ENCODE results near the gene HCAR3. TPM values are rescaled to one million over a fixed set of nuclear protein-coding genes. Genes with fewer than 3 reads are reported as not detected.
"Not testable (repeated sequence)": the region's sequence is repeated elsewhere in the genome, so short reads cannot be mapped to it uniquely, and the experiment has no call there.

Gene HCAR3
- total RNA-seq, 1 experiment from 2014 or later: 0.22 TPM

DNA sequence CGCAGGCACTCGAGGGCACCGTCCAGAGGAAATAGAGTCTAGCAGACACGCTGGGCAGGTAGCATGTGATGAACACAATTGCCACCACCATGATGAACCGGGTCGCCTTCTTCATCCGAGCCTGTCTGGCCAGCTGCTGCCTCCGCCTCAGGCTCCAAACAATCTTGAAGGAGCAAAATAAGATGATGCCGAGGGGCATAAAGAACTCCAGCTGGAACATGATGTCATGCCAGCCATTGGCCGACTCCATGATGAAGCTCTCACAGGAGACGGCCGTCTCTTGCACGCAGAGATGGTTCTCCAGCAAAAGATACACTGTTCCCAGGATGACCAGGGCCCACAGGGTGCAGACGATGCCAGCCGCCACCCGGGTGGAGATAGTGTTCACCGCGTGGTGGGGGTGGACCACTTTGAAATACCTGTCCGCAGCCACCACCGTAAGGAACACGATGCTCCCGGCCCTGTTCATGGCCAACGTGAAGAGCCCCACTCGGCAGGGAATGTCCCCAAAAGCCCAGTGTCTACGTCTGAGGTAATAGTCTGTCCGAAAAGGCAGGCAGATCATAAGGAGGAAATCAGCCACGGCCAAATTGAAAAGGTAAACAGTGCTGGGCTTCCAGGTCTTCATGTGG, 13.1 kb upstream of the HCAR3 start:
- no peaks in the 10 kb centered on the region for H3K27me3 ChIP-seq (ENCODE audit: low read length)
- no peaks in the 10 kb centered on the region for H3K9me3 ChIP-seq (ENCODE audit: low read length)
- H2AFZ ChIP-seq (ENCODE audit: low read length): no peak overlapping the region
- no peak for DNase-seq
- H3K4me3 ChIP-seq (ENCODE audit: low read length): no peak overlapping the region
- no peak overlapping the region for H3K27ac ChIP-seq (ENCODE audit: low read length)
- H4K20me1 ChIP-seq (ENCODE audit: insufficient read depth, low read depth, low read length): no peaks in the 10 kb centered on the region
- no peak overlapping the region for H3K9ac ChIP-seq (ENCODE audit: low read length)
- H3K79me2 ChIP-seq (ENCODE audit: low read length): no peaks in the 10 kb centered on the region
- H3K4me1 ChIP-seq (ENCODE audit: low read length): peaks cover 27% of the 10 kb centered on the region
- H3K9me2 ChIP-seq (replicated peaks; ENCODE audit: insufficient read depth, low read length): no peaks in the 10 kb centered on the region
- H3K4me2 ChIP-seq (ENCODE audit: low read depth, low read length, poor library complexity, severe bottlenecking): no peak overlapping the region
- no peaks in the 10 kb centered on the region for H3K36me3 ChIP-seq (ENCODE audit: insufficient read depth, low read length)

DNA sequence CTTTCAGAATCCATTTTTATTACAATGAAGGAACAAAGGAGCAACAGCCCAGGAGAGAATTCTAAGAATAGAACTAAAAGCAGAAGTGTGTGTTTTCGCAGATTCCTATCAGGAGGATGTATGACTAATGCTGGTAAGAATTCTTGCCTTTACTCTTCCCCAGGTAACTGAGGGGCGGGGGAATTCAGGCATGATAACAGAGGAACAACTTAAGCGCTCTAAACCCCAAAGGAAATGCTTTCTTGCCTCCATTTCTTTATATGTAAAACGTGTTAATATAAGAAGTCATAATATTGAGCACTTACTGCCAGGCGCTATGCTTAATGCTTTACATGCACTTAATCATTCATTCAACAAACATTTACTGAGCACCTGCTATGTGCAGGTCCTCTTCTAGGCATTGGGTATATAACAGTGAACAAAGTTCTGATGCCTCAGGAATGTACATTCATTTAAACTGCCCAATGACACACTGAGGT, 9.5 kb upstream of the HCAR3 start:
- Histone ChIP-seq H3K4me2 (ENCODE audit: low read depth, low read length, poor library complexity, severe bottlenecking) (peak overlapping the region; percentile 69), H3K4me3 (ENCODE audit: low read length) (peak overlapping the region; percentile 47), H3K27ac (ENCODE audit: low read length) (no peak overlapping the region), H2AFZ (ENCODE audit: low read length) (no peak overlapping the region), H4K20me1 (ENCODE audit: insufficient read depth, low read depth, low read length) (no peaks in the 10 kb centered on the region), H3K9me2 (replicated peaks; ENCODE audit: insufficient read depth, low read length) (no peaks in the 10 kb centered on the region), H3K27me3 (ENCODE audit: low read length) (no peaks in the 10 kb centered on the region), H3K36me3 (ENCODE audit: insufficient read depth, low read length) (no peaks in the 10 kb centered on the region), H3K4me1 (ENCODE audit: low read length) (peaks cover 47% of the 10 kb centered on the region), H3K9me3 (ENCODE audit: low read length) (no peaks in the 10 kb centered on the region), H3K79me2 (ENCODE audit: low read length) (no peaks in the 10 kb centered on the region), H3K9ac (ENCODE audit: low read length) (no peak overlapping the region)
- DNase-seq: peak; percentile 61

DNA sequence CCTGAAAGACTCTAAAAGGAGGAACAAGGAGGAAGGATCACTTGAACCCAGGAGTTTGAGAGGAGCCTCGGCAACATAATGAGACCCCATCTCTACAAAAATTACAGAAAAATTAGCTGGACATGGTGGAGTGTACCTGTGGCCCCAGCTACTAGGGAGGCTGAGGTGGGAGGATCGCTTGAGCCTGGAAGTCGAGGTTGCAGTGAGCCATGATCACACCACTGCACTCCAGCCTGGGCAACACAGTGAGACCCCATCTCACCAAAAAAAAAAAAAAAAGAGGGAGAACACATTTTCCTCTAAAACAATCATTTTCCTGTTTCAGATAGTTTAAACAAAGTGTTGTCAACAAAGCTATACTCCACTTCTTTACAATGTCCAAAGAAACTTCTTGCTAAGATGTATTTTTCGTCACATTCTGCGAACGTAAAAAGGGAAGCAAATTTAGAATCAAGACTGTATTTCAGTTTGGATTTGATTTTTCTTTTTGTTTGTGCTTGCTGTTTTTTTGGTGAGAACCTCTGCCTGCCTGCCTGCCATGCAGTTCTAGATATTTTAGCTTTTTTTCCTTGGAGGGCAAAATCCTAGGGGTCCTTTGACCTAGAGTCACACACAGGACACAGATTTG, 9.0 kb upstream of the HCAR3 start:
- Histone ChIP-seq H3K9me3 (ENCODE audit: low read length) (no peaks in the 10 kb centered on the region), H3K4me2 (ENCODE audit: low read depth, low read length, poor library complexity, severe bottlenecking) (peak overlapping the region; percentile 69), H3K9me2 (replicated peaks; ENCODE audit: insufficient read depth, low read length) (no peaks in the 10 kb centered on the region), H3K27ac (ENCODE audit: low read length) (0 out of 2 replicates have a peak overlapping the region, but pooled peaks have one; percentile 36), H3K36me3 (ENCODE audit: insufficient read depth, low read length) (no peaks in the 10 kb centered on the region), H3K4me1 (ENCODE audit: low read length) (peaks cover 50% of the 10 kb centered on the region), H3K79me2 (ENCODE audit: low read length) (no peaks in the 10 kb centered on the region), H4K20me1 (ENCODE audit: insufficient read depth, low read depth, low read length) (no peaks in the 10 kb centered on the region), H3K27me3 (ENCODE audit: low read length) (no peaks in the 10 kb centered on the region), H3K9ac (ENCODE audit: low read length) (no peak overlapping the region), H3K4me3 (ENCODE audit: low read length) (peak overlapping the region; percentile 47), H2AFZ (ENCODE audit: low read length) (no peak overlapping the region)
- DNase-seq: peak; percentile 51

DNA sequence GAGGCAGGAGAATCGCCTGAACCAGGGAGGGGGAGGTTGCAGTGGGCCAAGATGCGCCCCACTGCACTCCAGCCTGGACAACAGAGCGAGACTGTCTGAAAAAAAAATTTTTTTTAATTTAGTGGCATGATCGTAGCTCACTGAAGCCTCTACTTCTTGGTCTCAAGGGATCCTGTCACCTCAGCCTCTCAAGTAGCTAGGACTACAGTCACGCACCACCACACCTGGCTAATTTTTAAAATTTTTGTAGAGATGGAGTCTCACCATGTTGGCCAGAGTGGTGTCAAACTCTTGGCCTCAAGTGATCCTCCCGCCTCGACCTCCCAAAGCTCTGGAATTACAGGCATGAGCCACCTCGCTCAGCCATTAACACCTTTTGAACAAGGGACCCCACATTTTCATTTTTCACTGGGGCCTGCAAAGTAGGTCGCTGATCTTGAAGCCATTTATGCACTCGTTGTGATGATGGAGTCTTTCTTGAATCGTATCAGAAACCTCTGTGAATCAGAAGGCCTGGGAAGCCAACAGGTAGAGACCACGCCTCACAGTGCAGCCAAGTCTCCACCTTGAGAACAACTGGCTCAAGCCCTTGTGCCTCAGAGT, 8.1 kb upstream of the HCAR3 start:
- H3K79me2 ChIP-seq (ENCODE audit: low read length): no peaks in the 10 kb centered on the region
- peak; percentile 88 for DNase-seq
- H2AFZ ChIP-seq (ENCODE audit: low read length): no peak overlapping the region
- no peaks in the 10 kb centered on the region for H3K36me3 ChIP-seq (ENCODE audit: insufficient read depth, low read length)
- H3K27ac ChIP-seq (ENCODE audit: low read length): peak overlapping the region; percentile 36; the same call in 1 of the 2 replicates
- H3K4me1 ChIP-seq (ENCODE audit: low read length): peaks cover 53% of the 10 kb centered on the region
- H3K4me3 ChIP-seq (ENCODE audit: low read length): no peak overlapping the region
- peak overlapping the region; percentile 39 for H3K4me2 ChIP-seq (ENCODE audit: low read depth, low read length, poor library complexity, severe bottlenecking)
- no peak overlapping the region for H3K9ac ChIP-seq (ENCODE audit: low read length)
- H3K9me3 ChIP-seq (ENCODE audit: low read length): no peaks in the 10 kb centered on the region
- no peaks in the 10 kb centered on the region for H4K20me1 ChIP-seq (ENCODE audit: insufficient read depth, low read depth, low read length)
- no peaks in the 10 kb centered on the region for H3K9me2 ChIP-seq (replicated peaks; ENCODE audit: insufficient read depth, low read length)
- no peaks in the 10 kb centered on the region for H3K27me3 ChIP-seq (ENCODE audit: low read length)

DNA sequence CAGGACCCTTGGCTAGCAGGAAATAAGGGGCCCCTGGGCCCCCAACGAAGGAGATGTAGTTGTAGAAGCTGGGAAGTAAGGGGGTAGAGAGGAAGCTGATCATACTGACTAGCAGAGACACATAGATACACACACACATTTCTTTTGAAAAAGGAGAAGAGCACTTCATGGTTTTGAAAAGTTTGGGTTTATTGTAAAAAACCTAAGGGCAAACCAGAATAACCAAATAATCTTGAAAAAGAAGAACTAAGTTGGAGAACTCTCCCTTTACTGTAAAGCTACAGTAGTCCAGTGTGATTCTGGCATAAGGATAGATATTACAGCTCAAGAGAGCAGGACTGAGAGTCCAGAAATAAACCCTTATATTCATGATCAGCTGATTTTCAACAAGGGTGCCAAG, 5.8 kb upstream of the HCAR3 start:
- Histone ChIP-seq H3K9ac (ENCODE audit: low read length) (no peak overlapping the region), H2AFZ (ENCODE audit: low read length) (no peak overlapping the region), H3K36me3 (ENCODE audit: insufficient read depth, low read length) (no peaks in the 10 kb centered on the region), H3K9me2 (replicated peaks; ENCODE audit: insufficient read depth, low read length) (no peaks in the 10 kb centered on the region), H4K20me1 (ENCODE audit: insufficient read depth, low read depth, low read length) (no peaks in the 10 kb centered on the region), H3K9me3 (ENCODE audit: low read length) (no peaks in the 10 kb centered on the region), H3K79me2 (ENCODE audit: low read length) (no peaks in the 10 kb centered on the region), H3K27ac (ENCODE audit: low read length) (no peak overlapping the region), H3K4me3 (ENCODE audit: low read length) (no peak overlapping the region), H3K4me2 (ENCODE audit: low read depth, low read length, poor library complexity, severe bottlenecking) (no peak overlapping the region), H3K4me1 (ENCODE audit: low read length) (peaks cover 54% of the 10 kb centered on the region), H3K27me3 (ENCODE audit: low read length) (no peaks in the 10 kb centered on the region)
- DNase-seq: no peak

DNA sequence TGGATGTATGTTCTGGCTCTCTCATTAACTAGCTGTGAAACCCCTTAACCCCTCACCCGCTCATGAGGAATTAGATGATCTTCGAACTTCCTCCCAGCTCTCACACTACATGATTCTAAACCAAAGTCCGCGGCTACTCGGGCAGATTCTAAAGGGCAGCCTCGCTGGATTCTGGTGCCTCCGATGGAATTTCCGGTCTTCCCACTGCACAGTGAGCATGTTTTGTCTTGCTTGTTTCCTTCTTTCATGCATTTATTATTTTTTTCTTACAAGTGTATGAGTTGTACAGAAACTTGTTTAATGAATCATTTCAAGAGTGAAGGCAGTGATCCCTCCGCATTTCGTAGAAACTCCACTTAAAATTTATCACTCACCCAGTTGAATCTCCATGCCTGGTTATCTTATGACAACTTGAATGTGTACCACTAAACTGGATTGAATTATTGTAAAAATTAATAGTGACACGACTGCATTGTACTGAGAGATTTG, 4.5 kb upstream of the HCAR3 start:
- Histone ChIP-seq H3K9ac (ENCODE audit: low read length) (no peak overlapping the region), H3K79me2 (ENCODE audit: low read length) (no peaks in the 10 kb centered on the region), H2AFZ (ENCODE audit: low read length) (no peak overlapping the region), H3K4me2 (ENCODE audit: low read depth, low read length, poor library complexity, severe bottlenecking) (peak overlapping the region; percentile 27), H3K27ac (ENCODE audit: low read length) (no peak overlapping the region), H3K9me3 (ENCODE audit: low read length) (no peaks in the 10 kb centered on the region), H4K20me1 (ENCODE audit: insufficient read depth, low read depth, low read length) (no peaks in the 10 kb centered on the region), H3K4me3 (ENCODE audit: low read length) (no peak overlapping the region), H3K27me3 (ENCODE audit: low read length) (no peaks in the 10 kb centered on the region), H3K36me3 (ENCODE audit: insufficient read depth, low read length) (no peaks in the 10 kb centered on the region), H3K9me2 (replicated peaks; ENCODE audit: insufficient read depth, low read length) (no peaks in the 10 kb centered on the region), H3K4me1 (ENCODE audit: low read length) (peaks cover 61% of the 10 kb centered on the region)
- DNase-seq: no peak

- not testable (repeated sequence) for H3K4me2 ChIP-seq (ENCODE audit: low read depth, low read length, poor library complexity, severe bottlenecking); H3K4me3 ChIP-seq (ENCODE audit: low read length); H4K20me1 ChIP-seq (ENCODE audit: insufficient read depth, low read depth, low read length)
Observed at GRCh38 chr12:122715211-122715610, 1.4 kb downstream of the HCAR3 start.

GRCh38 chr12:122713491-122714188, 3.0 kb downstream of the HCAR3 start:
- not testable (repeated sequence) for H3K27ac ChIP-seq (ENCODE audit: low read length); H4K20me1 ChIP-seq (ENCODE audit: insufficient read depth, low read depth, low read length); H3K27me3 ChIP-seq (ENCODE audit: low read length); H3K9ac ChIP-seq (ENCODE audit: low read length); H3K9me3 ChIP-seq (ENCODE audit: low read length); H3K79me2 ChIP-seq (ENCODE audit: low read length); H3K9me2 ChIP-seq (replicated peaks; ENCODE audit: insufficient read depth, low read length); H3K36me3 ChIP-seq (ENCODE audit: insufficient read depth, low read length); H3K4me2 ChIP-seq (ENCODE audit: low read depth, low read length, poor library complexity, severe bottlenecking); H2AFZ ChIP-seq (ENCODE audit: low read length); DNase-seq; H3K4me3 ChIP-seq (ENCODE audit: low read length)
- peaks cover 19% of the 10 kb centered on the region for H3K4me1 ChIP-seq (ENCODE audit: low read length)

More at GRCh38 chr12:122715211-122715610, 1.4 kb downstream of the HCAR3 start:
- H3K9ac ChIP-seq (ENCODE audit: low read length); H2AFZ ChIP-seq (ENCODE audit: low read length); H3K36me3 ChIP-seq (ENCODE audit: insufficient read depth, low read length); H3K79me2 ChIP-seq (ENCODE audit: low read length); H3K27me3 ChIP-seq (ENCODE audit: low read length); H3K9me2 ChIP-seq (replicated peaks; ENCODE audit: insufficient read depth, low read length); DNase-seq; H3K9me3 ChIP-seq (ENCODE audit: low read length); H3K27ac ChIP-seq (ENCODE audit: low read length): not testable (repeated sequence)
- H3K4me1 ChIP-seq (ENCODE audit: low read length): peaks cover 20% of the 10 kb centered on the region
